DMS114 treated with DMSO at 0.1 percent for 48 hours (cell line): ENCODE measurements around the gene PTPRK.

Experiments used
- DNase-seq: peaks from one replicate; lab custom pipeline; 2025; ENCODE audit not compliant: unreplicated experiment; lab: John Stamatoyannopoulos, UW

Gene PTPRK

GRCh38 chr6:128516514-128516898 is 3.9 kb downstream of the PTPRK start:
- DNase-seq = no peak

GRCh38 chr6:128515550-128516513 is 4.6 kb downstream of the PTPRK start:
- DNase-seq = no peak

- DNase-seq = no peak
Observed at GRCh38 chr6:128513878-128514277, 6.5 kb downstream of the PTPRK start.

GRCh38 chr6:128512296-128512695 is 8.1 kb downstream of the PTPRK start:
- no peak for DNase-seq

GRCh38 chr6:128511506-128511905 is 8.9 kb downstream of the PTPRK start:
- DNase-seq = no peak

GRCh38 chr6:128509709-128510108 is 10.7 kb downstream of the PTPRK start:
- no peak for DNase-seq

GRCh38 chr6:128508588-128509296 is 11.7 kb downstream of the PTPRK start:
- no peak for DNase-seq

GRCh38 chr6:128507337-128508310 is 12.8 kb downstream of the PTPRK start:
- DNase-seq = no peak

- DNase-seq = no peak
Observed at GRCh38 chr6:128505603-128506002, 14.8 kb downstream of the PTPRK start.

- no peak for DNase-seq
Observed at GRCh38 chr6:128504003-128504654, 16.3 kb downstream of the PTPRK start.

GRCh38 chr6:128500749-128501600 is 19.4 kb downstream of the PTPRK start:
- DNase-seq = no peak

- DNase-seq = no peak
Observed at GRCh38 chr6:128500014-128500413, 20.4 kb downstream of the PTPRK start.

- no peak for DNase-seq
Observed at GRCh38 chr6:128499079-128499731, 21.2 kb downstream of the PTPRK start.

- DNase-seq = no peak
Observed at GRCh38 chr6:128498234-128498633, 22.2 kb downstream of the PTPRK start.

- DNase-seq = no peak
Observed at GRCh38 chr6:128495536-128496333, 24.7 kb downstream of the PTPRK start.

- DNase-seq = no peak
Observed at GRCh38 chr6:128494440-128494839, 26.0 kb downstream of the PTPRK start.

GRCh38 chr6:128493877-128494276 is 26.5 kb downstream of the PTPRK start:
- DNase-seq = no peak

GRCh38 chr6:128492386-128492785 is 28.0 kb downstream of the PTPRK start:
- DNase-seq = no peak
